Mesodermal cell (in vitro differentiated cells): ENCODE measurements around the gene ZSWIM8.
A peak's percentile ranks its signal among the peaks of the same experiment; 100 is the strongest.

Experiments
- H3K27ac ChIP-seq: 2 replicates; pipeline ENCODE4 v1.7.0; 2013; ENCODE audit warnings: mild to moderate bottlenecking, low read depth, low read length, moderate library complexity; ENCODE audit not compliant: severe bottlenecking
- H3K36me3 ChIP-seq: 2 replicates; pipeline ENCODE4 v1.7.1; 2013; ENCODE audit warnings: mild to moderate bottlenecking, low read length, moderate library complexity; ENCODE audit not compliant: control insufficient read depth, insufficient read depth
- H3K4me1 ChIP-seq: one replicate; pipeline ENCODE4 v1.7.1; 2013; ENCODE audit warnings: mild to moderate bottlenecking, low read length; ENCODE audit not compliant: insufficient read depth, control insufficient read depth, poor library complexity, severe bottlenecking
- H3K4me3 ChIP-seq: 2 replicates; pipeline ENCODE4 v1.7.0; 2013; ENCODE audit warnings: low read length, control low read depth, mild to moderate bottlenecking; ENCODE audit not compliant: insufficient read depth, poor library complexity, severe bottlenecking; ENCODE audit errors: extremely low read depth
- H3K9me3 ChIP-seq: 2 replicates; pipeline ENCODE4 v1.7.1; 2013; ENCODE audit warnings: mild to moderate bottlenecking, low read length, moderate library complexity; ENCODE audit not compliant: control insufficient read depth
- WGBS, 2 experiments: methylation state at CpG; one replicate each; pipeline ENCODE4 v1.1.5; 2013; ENCODE audit warnings: missing lambda C conversion rate in 2 of 2; ENCODE audit not compliant: insufficient coverage in 2 of 2; 5-methylcytosine and 5-hydroxymethylcytosine counted together

The ZSWIM8 gene

DNA sequence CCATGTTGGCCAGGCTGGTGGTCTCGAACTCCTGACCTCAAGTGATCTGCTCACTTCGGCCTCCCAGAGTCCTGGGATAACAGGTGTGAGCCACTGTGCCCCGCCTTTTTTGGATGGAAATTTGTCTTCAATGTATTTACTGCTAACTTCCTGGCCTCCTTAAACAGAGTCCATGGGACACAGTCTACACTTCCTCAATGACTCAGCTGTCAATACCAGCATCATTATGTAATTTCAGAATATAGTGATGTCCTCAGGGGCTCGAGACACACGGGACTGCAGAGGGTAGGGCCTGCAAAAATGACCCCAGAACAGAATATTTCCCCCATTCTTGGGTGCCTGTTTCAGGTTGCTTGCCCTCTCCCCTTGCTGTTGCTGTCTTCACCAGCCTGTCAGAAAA is 57.9 kb downstream of the ZSWIM8 start:
- H3K27ac ChIP-seq, result no peak overlapping the region
- H3K4me1 ChIP-seq, result no peaks in the 10 kb centered on the region
- H3K9me3 ChIP-seq, result no peaks in the 10 kb centered on the region
- H3K36me3 ChIP-seq, result peaks cover 63% of the 10 kb centered on the region
- H3K4me3 ChIP-seq, result no peak overlapping the region
- WGBS, 2 experiments, result 86 to 93% methylated on average over 4 of the region's 5 CpGs

DNA sequence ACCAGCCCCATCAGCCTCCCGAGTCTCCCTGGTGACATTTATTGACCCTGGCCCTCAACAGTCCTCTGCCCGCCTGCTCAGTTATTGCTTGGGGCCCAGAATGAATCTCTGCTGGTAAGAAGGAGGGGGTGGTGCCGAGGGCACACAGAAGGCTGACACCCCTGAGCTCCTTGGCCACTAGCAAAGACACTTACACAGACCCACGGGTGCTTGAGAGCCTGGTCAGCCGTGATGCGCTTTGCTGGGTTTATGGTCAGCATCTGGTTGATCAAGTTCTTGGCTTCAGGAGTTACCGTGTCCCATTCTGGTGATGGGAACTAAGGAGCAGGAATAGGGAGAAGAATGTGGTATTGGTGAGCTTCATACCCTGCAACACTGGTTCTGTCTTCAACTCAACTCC is 61.6 kb downstream of the ZSWIM8 start:
- no peak overlapping the region for H3K27ac ChIP-seq

DNA sequence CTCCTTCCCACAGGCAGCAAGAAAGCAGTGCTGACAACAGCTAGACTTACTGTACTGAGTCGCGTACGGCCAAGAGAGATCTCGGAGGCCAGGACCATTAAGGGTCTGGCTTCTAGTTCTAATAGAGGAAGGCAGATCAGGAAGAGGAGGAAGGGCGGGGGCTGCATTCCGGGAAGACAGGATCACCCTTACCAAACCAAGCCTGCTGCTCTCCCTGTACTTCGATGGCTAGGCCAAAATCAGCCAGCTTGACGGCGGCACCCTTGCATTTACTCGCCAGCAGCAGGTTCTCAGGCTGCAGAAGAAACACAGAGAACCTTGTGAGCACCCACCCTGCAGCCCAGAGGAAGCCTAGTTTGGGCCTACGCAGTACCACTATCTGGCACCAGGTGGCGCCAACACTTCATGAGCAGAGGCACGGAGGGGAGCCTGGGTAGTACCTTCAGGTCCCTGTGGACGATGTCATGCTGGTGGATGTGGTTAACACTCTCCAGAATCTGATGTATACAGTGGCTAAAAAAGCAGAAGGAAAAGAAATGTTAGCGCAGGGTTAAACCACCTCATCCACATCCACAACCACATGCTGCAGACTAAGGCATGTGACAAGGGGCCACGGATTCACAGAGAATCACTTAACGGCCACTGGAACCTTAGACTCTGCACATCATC is 63.5 kb downstream of the ZSWIM8 start:
- H3K4me1 ChIP-seq, result peaks cover 21% of the 10 kb centered on the region
- 58 to 63% methylated on average over 10 to 16 of the region's 17 CpGs for WGBS, 2 experiments
- H3K36me3 ChIP-seq, result peaks cover 61% of the 10 kb centered on the region
- no peak overlapping the region for H3K4me3 ChIP-seq
- H3K27ac ChIP-seq, result no peak overlapping the region
- H3K9me3 ChIP-seq, result no peaks in the 10 kb centered on the region

More for the DNA sequence above, 61.6 kb downstream of the ZSWIM8 start:
- Histone ChIP-seq H3K4me1 (peaks cover 16% of the 10 kb centered on the region), H3K4me3 (no peak overlapping the region), H3K36me3 (peaks cover 55% of the 10 kb centered on the region), H3K9me3 (no peaks in the 10 kb centered on the region)
- WGBS, 2 experiments, result 89 to 95% methylated on average over 5 to 7 of the region's 7 CpGs

DNA sequence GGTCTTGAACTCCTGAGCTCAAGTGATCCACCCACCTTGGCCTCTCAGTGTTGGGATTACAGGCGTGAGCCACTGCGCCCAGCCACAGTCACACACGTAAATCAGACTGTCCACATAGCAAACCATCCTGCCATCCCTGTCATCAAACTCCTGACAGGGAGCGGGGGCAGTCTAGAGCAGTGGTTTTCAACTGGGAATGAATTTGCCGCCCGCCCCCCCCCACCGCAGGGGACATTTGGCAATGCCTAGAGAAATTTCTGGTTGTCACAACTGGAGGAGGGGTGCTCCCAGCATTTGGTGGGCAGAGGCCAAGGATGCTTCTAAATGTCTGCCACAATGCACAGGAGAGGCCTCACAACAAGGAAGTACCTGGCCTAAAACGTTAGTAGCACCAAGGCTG is 64.8 kb downstream of the ZSWIM8 start:
- WGBS, 2 experiments, result 87 to 90% methylated on average over 8 of the region's 8 CpGs
- no peak overlapping the region for H3K4me3 ChIP-seq
- H3K36me3 ChIP-seq, result peaks cover 60% of the 10 kb centered on the region
- H3K4me1 ChIP-seq, result peaks cover 21% of the 10 kb centered on the region
- H3K27ac ChIP-seq, result no peak overlapping the region
- no peaks in the 10 kb centered on the region for H3K9me3 ChIP-seq

DNA sequence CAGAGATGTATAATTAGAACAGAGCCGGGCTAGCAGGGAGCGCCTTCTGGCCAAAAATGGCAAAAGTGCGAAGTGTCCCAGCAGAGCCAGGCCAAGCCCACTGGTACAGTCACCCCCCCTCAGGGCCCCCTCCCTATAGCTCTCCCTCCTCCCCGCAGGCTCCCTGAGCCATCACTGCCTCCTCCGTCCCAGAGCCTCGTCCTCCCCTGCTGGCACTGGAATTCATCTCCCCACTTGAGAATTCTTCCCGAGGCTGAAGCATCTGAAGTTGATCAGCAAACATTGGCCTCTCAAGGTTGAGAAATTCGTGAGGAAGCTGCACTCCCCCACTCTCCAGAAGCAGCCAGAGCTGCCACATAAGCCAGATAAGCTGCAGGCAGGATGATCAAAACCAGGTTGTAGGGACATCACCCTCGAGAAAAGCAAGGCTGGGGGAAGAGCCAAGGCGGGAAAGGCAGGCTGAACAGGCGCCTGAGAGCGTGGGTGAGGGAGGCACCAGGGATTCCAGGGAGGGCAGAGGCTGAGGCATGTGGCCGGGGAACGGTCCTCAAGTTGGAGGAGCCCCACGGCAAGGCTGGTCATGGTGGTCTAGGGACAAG is 65.6 kb downstream of the ZSWIM8 start:
- Histone ChIP-seq H3K4me1 (peaks cover 21% of the 10 kb centered on the region), H3K9me3 (no peaks in the 10 kb centered on the region), H3K27ac (peak overlapping the region; percentile 6), H3K36me3 (peaks cover 62% of the 10 kb centered on the region), H3K4me3 (no peak overlapping the region)
- WGBS, 2 experiments, result 45 to 54% methylated on average over 14 to 15 of the region's 15 CpGs
